DND-41 (cell line): ENCODE results near the gene FBL.

Source experiments
- ATAC-seq: fragments of 200-7000 bp; cut with Tn5 transposase; 3 replicates; pipeline ENCODE4 v1.9.1; 2021; ENCODE audit warnings: low read depth; ENCODE audit not compliant: insufficient read depth
- DNase-seq: peaks from one replicate; pipeline ENCODE4 v3.0.0-alpha.2; 2020
- H2AFZ ChIP-seq: 2 replicates; pipeline ENCODE4 v1.6.0; 2012; ENCODE audit warnings: low read depth, low read length
- H3K27ac ChIP-seq: 2 replicates; pipeline ENCODE4 v1.5.1; 2012; ENCODE audit warnings: low read length, inconsistent platforms
- H3K27me3 ChIP-seq: fragments of 200-600 bp; sonication (generic); 2 replicates; pipeline ENCODE4 v1.6.0; 2012; ENCODE audit warnings: low read length, mild to moderate bottlenecking, inconsistent platforms; ENCODE audit not compliant: insufficient read depth, poor library complexity
- H3K36me3 ChIP-seq: 2 replicates; pipeline ENCODE4 v1.5.1; 2012; ENCODE audit warnings: low read length, inconsistent platforms; ENCODE audit not compliant: insufficient read depth
- H3K4me1 ChIP-seq: 2 replicates; pipeline ENCODE4 v1.5.1; 2012; ENCODE audit warnings: mild to moderate bottlenecking, low read length; ENCODE audit not compliant: insufficient read depth
- H3K4me2 ChIP-seq: 2 replicates; pipeline ENCODE4 v1.6.0; 2012; ENCODE audit warnings: mild to moderate bottlenecking, moderate library complexity, low read length, inconsistent platforms; ENCODE audit not compliant: insufficient read depth
- H3K4me3 ChIP-seq, 2 experiments: fragments of 200-600 bp in 1 of 2; shearing (Covaris generic) in 1 of 2; 2 replicates each; pipeline ENCODE4 v1.5.1; 2012 to 2016; ENCODE audit warnings: inconsistent platforms in 2 of 2, low read length in 2 of 2, mild to moderate bottlenecking in 2 of 2, low read depth in 1 of 2, moderate library complexity in 1 of 2
- H3K79me2 ChIP-seq: 2 replicates; pipeline ENCODE4 v1.6.0; 2012; ENCODE audit warnings: low read length, inconsistent platforms; ENCODE audit not compliant: insufficient read depth
- H3K9ac ChIP-seq: 2 replicates; pipeline ENCODE4 v1.6.0; 2012; ENCODE audit warnings: low read depth, mild to moderate bottlenecking, inconsistent platforms, low read length, moderate library complexity
- H3K9me3 ChIP-seq: 2 replicates; pipeline ENCODE4 v1.5.1; 2012; ENCODE audit warnings: low read length, moderate library complexity, mild to moderate bottlenecking, inconsistent platforms; ENCODE audit not compliant: insufficient read depth, severe bottlenecking
- H4K20me1 ChIP-seq: 2 replicates; pipeline ENCODE4 v1.6.0; 2012; ENCODE audit warnings: low read length; ENCODE audit not compliant: insufficient read depth
- CTCF ChIP-seq: IDR thresholded peaks from 2 replicates; pipeline ENCODE4 v1.5.1; 2012; ENCODE audit warnings: borderline replicate concordance, low read length, moderate library complexity, mild to moderate bottlenecking; ENCODE audit not compliant: poor library complexity, severe bottlenecking; ENCODE audit errors: extremely low read depth
- EZH2 ChIP-seq: IDR thresholded peaks from 3 replicates; pipeline ENCODE4 v1.6.1; 2012; ENCODE audit warnings: borderline replicate concordance, low read depth, mild to moderate bottlenecking, moderate library complexity, low read length, inconsistent platforms; ENCODE audit not compliant: severe bottlenecking

The FBL gene

GRCh38 chr19:39864118-39864517, 17.9 kb upstream of the FBL start:
- DNase-seq (no peak), ATAC-seq (no peak)
- Histone ChIP-seq H2AFZ (no peak overlapping the region), H3K4me1 (peaks cover 5% of the 10 kb centered on the region), H3K79me2 (no peaks in the 10 kb centered on the region), H3K27ac (no peak overlapping the region), H3K4me3 (no peak overlapping the region), H3K4me2 (no peak overlapping the region), H3K9me3 (no peaks in the 10 kb centered on the region), H3K27me3 (no peaks in the 10 kb centered on the region), H4K20me1 (no peaks in the 10 kb centered on the region), H3K36me3 (no peaks in the 10 kb centered on the region), H3K9ac (no peak overlapping the region)
- no peak for TF ChIP-seq EZH2
- no peak for TF ChIP-seq CTCF

GRCh38 chr19:39858541-39858940, 12.4 kb upstream of the FBL start:
- H3K9me3 ChIP-seq, result no peaks in the 10 kb centered on the region
- no peaks in the 10 kb centered on the region for H3K27me3 ChIP-seq
- no peak for TF ChIP-seq EZH2
- peak; percentile 32 for TF ChIP-seq CTCF
- H3K4me2 ChIP-seq, result peak overlapping the region; percentile 61
- H3K9ac ChIP-seq, result peak overlapping the region; percentile 48
- H3K4me1 ChIP-seq, result peaks cover 15% of the 10 kb centered on the region
- H2AFZ ChIP-seq, result peak overlapping the region; percentile 76
- H3K27ac ChIP-seq, result peak overlapping the region; percentile 73
- ATAC-seq (peak; percentile 99), DNase-seq (peak; percentile 88)
- H3K36me3 ChIP-seq, result no peaks in the 10 kb centered on the region
- peak overlapping the region in 1 of 2 experiments; percentile 50; a peak in 2 of 4 replicates for H3K4me3 ChIP-seq
- no peaks in the 10 kb centered on the region for H3K79me2 ChIP-seq
- H4K20me1 ChIP-seq, result no peaks in the 10 kb centered on the region

GRCh38 chr19:39852882-39853281, 6.7 kb upstream of the FBL start:
- H3K4me1 ChIP-seq, result no peaks in the 10 kb centered on the region
- no peaks in the 10 kb centered on the region for H3K79me2 ChIP-seq
- H3K27ac ChIP-seq, result no peak overlapping the region
- TF ChIP-seq CTCF, result no peak
- no peak for TF ChIP-seq EZH2
- H2AFZ ChIP-seq, result no peak overlapping the region
- H3K4me2 ChIP-seq, result no peak overlapping the region
- no peaks in the 10 kb centered on the region for H3K9me3 ChIP-seq
- H3K36me3 ChIP-seq, result no peaks in the 10 kb centered on the region
- no peak overlapping the region for H3K4me3 ChIP-seq
- no peaks in the 10 kb centered on the region for H3K27me3 ChIP-seq
- no peak overlapping the region for H3K9ac ChIP-seq
- DNase-seq (no peak), ATAC-seq (no peak)
- no peaks in the 10 kb centered on the region for H4K20me1 ChIP-seq

- H3K27me3 ChIP-seq, result no peaks in the 10 kb centered on the region
- no peak for DNase-seq
- no peak for TF ChIP-seq EZH2
- no peak overlapping the region for H3K4me2 ChIP-seq
- H3K27ac ChIP-seq, result no peak overlapping the region
- H3K4me3 ChIP-seq, result no peak overlapping the region
- H3K36me3 ChIP-seq, result no peaks in the 10 kb centered on the region
- peaks cover under 1% of the 10 kb centered on the region; the same call in 1 of the 2 replicates for H4K20me1 ChIP-seq
- no peak overlapping the region for H3K9ac ChIP-seq
- ATAC-seq, result no peak
- H2AFZ ChIP-seq, result no peak overlapping the region
- H3K4me1 ChIP-seq, result peaks cover 10% of the 10 kb centered on the region
- peaks cover 3% of the 10 kb centered on the region for H3K79me2 ChIP-seq
- H3K9me3 ChIP-seq, result no peaks in the 10 kb centered on the region
These were observed 4.7 kb upstream of the FBL start for GRCh38 chr19:39850892-39851291.
